ENCODE measurements around the gene RNF112. TPM values are rescaled to one million over a fixed set of nuclear protein-coding genes. Genes with fewer than 3 reads are reported as not detected.
"Not testable (repeated sequence)": the region's sequence is repeated elsewhere in the genome, so short reads cannot be mapped to it uniquely, and the experiment has no call there.

Gene RNF112
- total RNA-seq, 1 experiment from 2014 or later = 0.10 TPM

DNA sequence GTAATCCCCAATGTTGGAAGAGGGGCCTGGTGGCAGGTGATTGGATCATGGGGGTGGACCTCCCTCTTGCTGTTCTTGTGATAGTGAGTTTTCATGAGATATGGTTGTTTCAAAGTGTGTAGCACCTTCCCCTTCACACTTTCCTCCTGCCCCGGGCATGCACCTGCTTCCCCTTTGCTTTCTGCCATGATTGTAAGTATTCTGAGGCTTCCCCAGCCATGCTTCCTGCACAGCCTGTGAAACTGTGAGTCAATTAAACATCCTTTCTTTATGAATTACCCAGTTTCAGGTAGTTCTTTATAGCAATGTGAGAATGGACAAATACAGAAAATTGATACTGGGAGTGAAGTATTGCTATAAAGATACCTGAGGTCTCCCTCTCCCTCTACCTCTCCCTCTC is 29.4 kb downstream of the RNF112 start:
- Histone ChIP-seq H3K4me3 (ENCODE audit: low read depth in 2 of 2, low read length in 2 of 2) (no peak overlapping the region), H3K27ac (ENCODE audit: low read length) (no peak overlapping the region), H3K9me3 (ENCODE audit: control insufficient read depth, insufficient read depth, low read depth, low read length) (no peaks in the 10 kb centered on the region), H3K27me3 (ENCODE audit: control insufficient read depth, insufficient read depth, low read length) (no peaks in the 10 kb centered on the region; the same call in 1 of the 2 replicates), H3K4me1 (ENCODE audit: control insufficient read depth, insufficient read depth, low read length) (no peaks in the 10 kb centered on the region), H3K36me3 (ENCODE audit: control insufficient read depth, insufficient read depth, low read length) (no peaks in the 10 kb centered on the region)
- DNase-seq (ENCODE audit: low read depth, low spot score) (no peak), ATAC-seq (no peak)
- POLR2A ChIA-PET = no interaction called here
- intact Hi-C loops (cut with micrococcal nuclease; ENCODE audit: unreplicated experiment) = no loop called here
- in situ Hi-C loops (cut with HindIII; ENCODE audit: low pct_unique_long_range_greater_than_20kb, low sequenced_read_pairs) = no loop called here
- BruUV-seq (replicated peaks) = no TSS peak
- CTCF ChIA-PET = no interaction called here
- TF ChIP-seq, protein P1, sequence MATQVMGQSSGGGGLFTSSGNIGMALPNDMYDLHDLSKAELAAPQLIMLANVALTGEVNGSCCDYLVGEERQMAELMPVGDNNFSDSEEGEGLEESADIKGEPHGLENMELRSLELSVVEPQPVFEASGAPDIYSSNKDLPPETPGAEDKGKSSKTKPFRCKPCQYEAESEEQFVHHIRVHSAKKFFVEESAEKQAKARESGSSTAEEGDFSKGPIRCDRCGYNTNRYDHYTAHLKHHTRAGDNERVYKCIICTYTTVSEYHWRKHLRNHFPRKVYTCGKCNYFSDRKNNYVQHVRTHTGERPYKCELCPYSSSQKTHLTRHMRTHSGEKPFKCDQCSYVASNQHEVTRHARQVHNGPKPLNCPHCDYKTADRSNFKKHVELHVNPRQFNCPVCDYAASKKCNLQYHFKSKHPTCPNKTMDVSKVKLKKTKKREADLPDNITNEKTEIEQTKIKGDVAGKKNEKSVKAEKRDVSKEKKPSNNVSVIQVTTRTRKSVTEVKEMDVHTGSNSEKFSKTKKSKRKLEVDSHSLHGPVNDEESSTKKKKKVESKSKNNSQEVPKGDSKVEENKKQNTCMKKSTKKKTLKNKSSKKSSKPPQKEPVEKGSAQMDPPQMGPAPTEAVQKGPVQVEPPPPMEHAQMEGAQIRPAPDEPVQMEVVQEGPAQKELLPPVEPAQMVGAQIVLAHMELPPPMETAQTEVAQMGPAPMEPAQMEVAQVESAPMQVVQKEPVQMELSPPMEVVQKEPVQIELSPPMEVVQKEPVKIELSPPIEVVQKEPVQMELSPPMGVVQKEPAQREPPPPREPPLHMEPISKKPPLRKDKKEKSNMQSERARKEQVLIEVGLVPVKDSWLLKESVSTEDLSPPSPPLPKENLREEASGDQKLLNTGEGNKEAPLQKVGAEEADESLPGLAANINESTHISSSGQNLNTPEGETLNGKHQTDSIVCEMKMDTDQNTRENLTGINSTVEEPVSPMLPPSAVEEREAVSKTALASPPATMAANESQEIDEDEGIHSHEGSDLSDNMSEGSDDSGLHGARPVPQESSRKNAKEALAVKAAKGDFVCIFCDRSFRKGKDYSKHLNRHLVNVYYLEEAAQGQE (IDR thresholded peaks at IDR 0.05; ENCODE audit: insufficient read depth in 1 of 2, low read depth in 2 of 2, low read length in 1 of 2) = no peak
- TF ChIP-seq, protein P2, sequence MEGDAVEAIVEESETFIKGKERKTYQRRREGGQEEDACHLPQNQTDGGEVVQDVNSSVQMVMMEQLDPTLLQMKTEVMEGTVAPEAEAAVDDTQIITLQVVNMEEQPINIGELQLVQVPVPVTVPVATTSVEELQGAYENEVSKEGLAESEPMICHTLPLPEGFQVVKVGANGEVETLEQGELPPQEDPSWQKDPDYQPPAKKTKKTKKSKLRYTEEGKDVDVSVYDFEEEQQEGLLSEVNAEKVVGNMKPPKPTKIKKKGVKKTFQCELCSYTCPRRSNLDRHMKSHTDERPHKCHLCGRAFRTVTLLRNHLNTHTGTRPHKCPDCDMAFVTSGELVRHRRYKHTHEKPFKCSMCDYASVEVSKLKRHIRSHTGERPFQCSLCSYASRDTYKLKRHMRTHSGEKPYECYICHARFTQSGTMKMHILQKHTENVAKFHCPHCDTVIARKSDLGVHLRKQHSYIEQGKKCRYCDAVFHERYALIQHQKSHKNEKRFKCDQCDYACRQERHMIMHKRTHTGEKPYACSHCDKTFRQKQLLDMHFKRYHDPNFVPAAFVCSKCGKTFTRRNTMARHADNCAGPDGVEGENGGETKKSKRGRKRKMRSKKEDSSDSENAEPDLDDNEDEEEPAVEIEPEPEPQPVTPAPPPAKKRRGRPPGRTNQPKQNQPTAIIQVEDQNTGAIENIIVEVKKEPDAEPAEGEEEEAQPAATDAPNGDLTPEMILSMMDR (IDR thresholded peaks at IDR 0.05) = no peak
- TF ChIP-seq SIN3A (IDR thresholded peaks at IDR 0.05; ENCODE audit: borderline replicate concordance, insufficient read depth, low read depth, low read length) = no peak
- no peak for TF ChIP-seq POLR2AphosphoS5 (IDR thresholded peaks at IDR 0.05; ENCODE audit: low read depth, low read length)
- TF ChIP-seq TCF7L2 (IDR thresholded peaks at IDR 0.05; ENCODE audit: low read depth, low read length) = no peak

DNA sequence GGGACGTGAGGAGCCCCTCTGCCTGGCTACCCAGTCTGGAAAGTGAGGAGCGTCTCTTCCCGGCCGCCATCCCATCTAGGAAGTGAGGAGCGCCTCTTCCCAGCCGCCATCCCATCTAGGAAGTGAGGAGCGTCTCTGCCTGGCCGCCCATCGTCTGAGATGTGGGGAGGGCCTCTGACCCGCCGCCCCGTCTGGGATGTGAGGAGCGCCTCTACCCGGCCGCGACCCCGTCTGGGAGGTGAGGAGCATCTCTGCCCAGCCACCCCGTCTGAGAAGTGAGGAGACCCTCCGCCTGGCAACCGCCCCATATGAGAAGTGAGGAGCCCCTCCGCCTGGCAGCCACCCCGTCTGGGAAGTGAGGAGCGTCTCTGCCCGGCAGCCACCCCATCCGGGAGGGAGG is 30.3 kb downstream of the RNF112 start:
- H3K27me3 ChIP-seq (ENCODE audit: control insufficient read depth, insufficient read depth, low read length); CTCF ChIA-PET; BruUV-seq (replicated peaks); H3K9me3 ChIP-seq (ENCODE audit: control insufficient read depth, insufficient read depth, low read depth, low read length); intact Hi-C loops (cut with micrococcal nuclease; ENCODE audit: unreplicated experiment); DNase-seq (ENCODE audit: low read depth, low spot score); H3K4me3 ChIP-seq (ENCODE audit: low read depth in 2 of 2, low read length in 2 of 2); H3K4me1 ChIP-seq (ENCODE audit: control insufficient read depth, insufficient read depth, low read length); in situ Hi-C loops (cut with HindIII; ENCODE audit: low pct_unique_long_range_greater_than_20kb, low sequenced_read_pairs); H3K36me3 ChIP-seq (ENCODE audit: control insufficient read depth, insufficient read depth, low read length); POLR2A ChIA-PET; H3K27ac ChIP-seq (ENCODE audit: low read length); ATAC-seq: not testable (repeated sequence)

DNA sequence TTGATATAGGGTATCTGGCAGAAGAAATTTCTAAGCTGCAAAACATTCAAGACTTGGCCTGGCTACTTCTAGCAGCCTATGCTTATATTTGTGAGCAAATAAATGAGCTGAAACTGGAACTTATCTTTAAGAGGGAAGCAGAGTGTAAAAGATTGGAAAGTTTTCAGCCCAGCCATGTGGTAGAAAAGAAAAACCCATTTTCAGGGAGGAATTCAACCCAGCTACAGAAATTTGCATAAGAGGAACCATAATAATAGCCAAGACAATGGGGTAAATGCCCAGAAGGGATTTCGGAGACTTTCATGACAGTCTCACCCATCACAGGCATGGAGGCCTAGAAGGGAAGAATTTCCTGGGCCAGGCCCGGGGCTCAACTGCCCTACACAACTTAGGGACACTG is 31.7 kb downstream of the RNF112 start:
- TF ChIP-seq SIN3A (IDR thresholded peaks at IDR 0.05; ENCODE audit: borderline replicate concordance, insufficient read depth, low read depth, low read length) (no peak), POLR2AphosphoS5 (IDR thresholded peaks at IDR 0.05; ENCODE audit: low read depth, low read length) (no peak), TCF7L2 (IDR thresholded peaks at IDR 0.05; ENCODE audit: low read depth, low read length) (no peak)
- TF ChIP-seq, protein P1 (IDR thresholded peaks at IDR 0.05; ENCODE audit: insufficient read depth in 1 of 2, low read depth in 2 of 2, low read length in 1 of 2) = no peak
- TF ChIP-seq, protein P2 (IDR thresholded peaks at IDR 0.05) = no peak
- ATAC-seq (no peak), DNase-seq (ENCODE audit: low read depth, low spot score) (no peak)
- ChIA-PET CTCF (no interaction called here), POLR2A (no interaction called here)
- H3K4me1 ChIP-seq (ENCODE audit: control insufficient read depth, insufficient read depth, low read length) = no peaks in the 10 kb centered on the region
- no TSS peak for BruUV-seq (replicated peaks)
- H3K9me3 ChIP-seq (ENCODE audit: control insufficient read depth, insufficient read depth, low read depth, low read length) = no peaks in the 10 kb centered on the region
- H3K36me3 ChIP-seq (ENCODE audit: control insufficient read depth, insufficient read depth, low read length) = no peaks in the 10 kb centered on the region
- in situ Hi-C loops (cut with HindIII; ENCODE audit: low pct_unique_long_range_greater_than_20kb, low sequenced_read_pairs) = no loop called here
- intact Hi-C loops (cut with micrococcal nuclease; ENCODE audit: unreplicated experiment) = no loop called here
- H3K27me3 ChIP-seq (ENCODE audit: control insufficient read depth, insufficient read depth, low read length) = no peaks in the 10 kb centered on the region; the same call in 1 of the 2 replicates
- H3K27ac ChIP-seq (ENCODE audit: low read length) = no peak overlapping the region
- H3K4me3 ChIP-seq (ENCODE audit: low read depth in 2 of 2, low read length in 2 of 2) = no peak overlapping the region
